ENCODE results near the gene KCNJ15.
"Not testable (repeated sequence)": the region's sequence is repeated elsewhere in the genome, so short reads cannot be mapped to it uniquely, and the experiment has no call there.

Gene KCNJ15

DNA sequence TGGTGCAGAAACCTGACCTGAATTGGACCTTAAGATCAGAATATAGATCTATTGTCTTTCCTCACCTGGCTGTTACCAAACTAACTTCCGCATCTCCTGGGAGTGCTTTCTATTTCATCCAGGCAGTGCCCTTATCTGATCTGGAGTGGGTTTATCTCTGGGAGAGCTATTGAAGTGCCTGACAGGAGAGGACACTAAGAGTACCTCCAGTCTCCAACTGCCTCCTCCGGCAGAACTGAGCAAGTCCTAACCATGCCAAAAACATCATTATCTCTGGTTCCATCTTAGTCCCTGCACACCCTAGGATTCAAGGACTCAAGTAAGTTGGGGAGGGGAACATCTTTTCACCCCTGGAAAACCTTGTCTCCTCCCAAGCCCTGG is 12.4 kb upstream of the KCNJ15 start:
- in situ Hi-C loops (cut with MboI; ENCODE audit: low sequenced_read_pairs), result no loop called here

DNA sequence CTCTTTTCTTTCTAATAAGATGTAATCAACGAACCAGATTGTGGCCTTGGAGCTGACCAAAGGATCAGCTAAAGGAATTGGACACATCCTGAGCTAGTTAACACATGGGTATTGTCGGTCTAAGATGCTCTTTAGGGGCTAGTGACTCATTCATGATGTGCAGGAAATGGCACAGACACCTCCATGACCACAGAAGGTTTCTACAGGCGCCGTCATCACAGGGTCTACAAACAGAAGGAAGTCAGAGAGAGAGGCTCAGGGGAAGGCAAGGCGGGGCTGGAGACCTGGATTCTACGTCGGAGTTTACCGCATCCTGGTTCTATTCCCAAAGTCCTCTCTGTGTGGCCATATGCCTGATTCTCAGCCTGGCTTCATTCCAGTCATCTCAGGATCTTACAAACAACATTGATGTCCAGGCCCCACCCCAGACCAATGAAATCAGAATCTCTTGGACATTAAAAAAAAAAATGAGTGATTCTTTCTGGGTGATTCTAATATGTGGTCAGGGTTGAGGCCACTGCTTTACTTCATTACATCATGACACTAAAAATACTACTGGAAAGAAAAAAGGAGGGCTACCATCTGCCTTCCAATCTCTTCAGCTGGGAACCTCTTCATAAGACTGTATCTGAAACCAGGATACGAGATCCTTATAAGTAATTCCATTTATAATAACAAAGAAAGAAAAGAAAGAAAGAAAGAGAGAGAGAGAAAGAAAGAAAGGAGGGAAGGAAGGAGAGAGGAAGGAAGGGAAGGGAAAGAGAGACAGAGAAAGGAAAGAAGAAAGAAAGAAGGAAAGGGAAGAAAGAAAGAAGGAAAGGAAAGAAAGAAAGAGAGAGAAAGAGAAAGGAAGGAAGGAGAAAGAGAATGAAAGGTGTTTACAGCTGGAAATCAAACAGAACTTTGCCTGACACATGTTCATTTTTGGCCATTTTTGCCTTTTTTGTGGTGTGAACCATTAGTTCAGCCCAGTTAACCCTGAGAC is 11.6 kb upstream of the KCNJ15 start:
- in situ Hi-C loops (cut with MboI; ENCODE audit: low sequenced_read_pairs), result no loop called here

- in situ Hi-C loops (cut with MboI; ENCODE audit: low sequenced_read_pairs), result no loop called here
These were observed 10.3 kb upstream of the KCNJ15 start for GRCh38 chr21:38246511-38246910.

DNA sequence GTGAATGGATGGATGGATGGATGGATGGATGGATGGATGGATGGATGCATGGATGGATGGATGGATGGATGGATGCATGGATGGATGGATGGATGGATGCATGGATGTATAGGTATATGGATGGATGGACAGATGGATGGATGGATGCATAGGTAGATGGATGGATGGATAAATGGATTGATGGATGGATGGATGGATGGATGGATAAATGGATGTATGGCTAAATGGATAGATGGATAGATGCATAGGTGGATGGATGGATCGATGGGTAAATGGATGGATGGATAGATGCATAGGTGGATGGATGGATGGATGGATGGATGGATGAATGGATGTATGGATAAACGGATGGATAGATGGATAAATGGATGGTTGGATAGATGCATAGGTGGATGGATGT is 9.7 kb upstream of the KCNJ15 start:
- in situ Hi-C loops (cut with MboI; ENCODE audit: low sequenced_read_pairs), result not testable (repeated sequence)

DNA sequence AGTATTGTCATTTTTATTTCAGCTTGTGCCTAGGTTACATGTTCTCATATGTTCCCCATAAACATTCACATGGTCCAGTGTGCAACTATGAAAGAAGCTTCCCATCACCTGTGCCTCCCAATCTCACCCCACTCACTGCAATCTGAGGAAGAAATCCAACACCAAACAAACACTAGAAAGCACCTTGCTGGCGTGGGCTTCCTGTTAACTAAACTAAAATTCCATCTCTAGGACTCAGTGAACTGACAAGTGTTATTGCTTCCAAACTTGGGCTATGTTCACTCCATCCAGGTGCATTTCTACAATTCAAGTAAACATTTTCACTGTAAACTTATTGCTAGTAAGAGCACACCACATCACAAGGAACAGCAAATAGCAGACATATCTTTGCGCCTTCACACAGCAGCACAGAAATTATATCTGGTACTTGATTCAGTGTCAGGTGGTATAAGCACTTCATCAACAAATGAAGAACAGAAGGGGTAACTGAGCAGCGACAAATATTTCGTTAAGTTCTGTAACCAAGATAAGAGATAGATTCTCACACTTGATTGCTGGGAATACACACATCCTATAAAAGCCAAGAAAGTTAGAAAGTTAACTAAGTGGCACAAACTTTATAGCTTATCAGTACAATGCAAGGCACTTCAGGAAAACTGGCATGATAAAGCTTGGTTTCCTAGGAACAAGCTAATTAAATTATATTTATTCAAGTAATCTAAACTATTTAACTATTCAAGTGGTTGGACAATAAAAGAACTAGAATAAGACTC is 8.9 kb upstream of the KCNJ15 start:
- in situ Hi-C loops (cut with MboI; ENCODE audit: low sequenced_read_pairs), result no loop called here

GRCh38 chr21:38249256-38249655 is 7.5 kb upstream of the KCNJ15 start:
- in situ Hi-C loops (cut with MboI; ENCODE audit: low sequenced_read_pairs), result no loop called here

DNA sequence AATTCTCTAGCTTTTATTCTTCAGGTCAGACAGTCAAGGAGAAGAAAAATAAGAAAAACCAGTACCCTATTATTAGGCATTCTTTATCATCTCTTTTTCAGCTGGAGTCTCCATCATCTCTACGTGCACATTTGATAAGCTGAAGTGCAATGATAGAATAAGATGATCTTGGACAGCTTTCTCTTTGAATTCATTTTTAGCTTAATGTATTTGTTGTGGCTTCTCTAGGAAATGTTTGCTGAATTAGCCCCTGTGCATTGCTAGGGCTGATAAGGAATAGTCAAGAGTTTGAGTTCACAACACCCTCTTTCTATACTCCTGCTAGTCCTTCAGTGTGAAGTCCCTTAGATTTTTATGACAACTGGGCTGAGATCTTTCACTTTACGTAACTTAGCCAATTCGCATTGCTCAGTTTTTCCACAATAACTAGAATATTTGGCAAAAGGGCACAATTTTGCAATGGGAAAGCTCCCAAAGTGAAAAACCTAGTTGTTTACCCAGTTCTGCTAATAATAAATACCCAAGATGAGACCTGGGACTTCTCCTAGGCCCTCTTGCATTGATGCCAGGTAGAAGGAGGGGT is 7.0 kb upstream of the KCNJ15 start:
- in situ Hi-C loops (cut with MboI; ENCODE audit: low sequenced_read_pairs), result no loop called here

DNA sequence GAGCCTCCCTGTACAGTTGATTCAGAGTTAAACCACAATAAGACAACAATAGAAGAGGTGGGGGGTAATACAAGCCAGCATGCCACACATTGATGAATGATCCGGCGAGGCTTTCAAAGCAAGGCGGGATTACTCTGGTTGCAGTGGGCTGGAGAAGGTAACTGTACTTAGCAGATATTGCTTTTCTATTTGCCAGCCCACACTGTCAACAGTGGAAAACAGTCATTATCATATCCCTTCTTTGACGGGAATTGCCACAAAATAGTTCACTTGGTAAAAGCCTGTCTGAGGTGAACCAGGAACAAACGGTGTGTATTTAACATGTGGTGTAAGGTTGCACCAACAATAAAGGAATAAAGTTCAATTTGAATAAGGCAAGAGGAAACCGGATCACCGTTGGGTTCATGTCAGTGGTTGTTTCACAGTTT is 5.8 kb upstream of the KCNJ15 start:
- in situ Hi-C loops (cut with MboI; ENCODE audit: low sequenced_read_pairs), result no loop called here

- in situ Hi-C loops (cut with MboI; ENCODE audit: low sequenced_read_pairs), result no loop called here
These were observed 1.8 kb upstream of the KCNJ15 start for GRCh38 chr21:38254970-38255369.

- in situ Hi-C loops (cut with MboI; ENCODE audit: low sequenced_read_pairs), result no loop called here
These were observed 1.1 kb upstream of the KCNJ15 start for GRCh38 chr21:38255571-38256117.

DNA sequence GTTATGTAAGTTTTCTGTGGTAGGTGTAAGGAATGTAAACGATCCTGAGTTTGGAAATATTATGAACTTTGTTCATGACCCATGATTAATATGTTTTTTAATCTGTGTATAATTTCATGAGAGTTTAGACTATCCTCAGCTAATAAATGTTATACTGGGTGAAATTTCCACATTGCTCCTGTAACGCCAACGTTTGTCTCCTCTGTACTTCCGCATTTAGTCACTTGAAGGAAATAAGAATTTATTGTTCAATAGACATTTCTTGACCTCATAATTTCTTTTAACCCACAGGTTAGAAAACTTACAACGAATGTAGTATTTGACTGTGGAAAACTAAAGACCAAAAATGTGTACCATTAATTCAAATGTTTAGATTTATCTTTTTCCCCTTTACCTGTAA is 876 bp downstream of the KCNJ15 start:
- in situ Hi-C loops (cut with MboI; ENCODE audit: low sequenced_read_pairs), result no loop called here

DNA sequence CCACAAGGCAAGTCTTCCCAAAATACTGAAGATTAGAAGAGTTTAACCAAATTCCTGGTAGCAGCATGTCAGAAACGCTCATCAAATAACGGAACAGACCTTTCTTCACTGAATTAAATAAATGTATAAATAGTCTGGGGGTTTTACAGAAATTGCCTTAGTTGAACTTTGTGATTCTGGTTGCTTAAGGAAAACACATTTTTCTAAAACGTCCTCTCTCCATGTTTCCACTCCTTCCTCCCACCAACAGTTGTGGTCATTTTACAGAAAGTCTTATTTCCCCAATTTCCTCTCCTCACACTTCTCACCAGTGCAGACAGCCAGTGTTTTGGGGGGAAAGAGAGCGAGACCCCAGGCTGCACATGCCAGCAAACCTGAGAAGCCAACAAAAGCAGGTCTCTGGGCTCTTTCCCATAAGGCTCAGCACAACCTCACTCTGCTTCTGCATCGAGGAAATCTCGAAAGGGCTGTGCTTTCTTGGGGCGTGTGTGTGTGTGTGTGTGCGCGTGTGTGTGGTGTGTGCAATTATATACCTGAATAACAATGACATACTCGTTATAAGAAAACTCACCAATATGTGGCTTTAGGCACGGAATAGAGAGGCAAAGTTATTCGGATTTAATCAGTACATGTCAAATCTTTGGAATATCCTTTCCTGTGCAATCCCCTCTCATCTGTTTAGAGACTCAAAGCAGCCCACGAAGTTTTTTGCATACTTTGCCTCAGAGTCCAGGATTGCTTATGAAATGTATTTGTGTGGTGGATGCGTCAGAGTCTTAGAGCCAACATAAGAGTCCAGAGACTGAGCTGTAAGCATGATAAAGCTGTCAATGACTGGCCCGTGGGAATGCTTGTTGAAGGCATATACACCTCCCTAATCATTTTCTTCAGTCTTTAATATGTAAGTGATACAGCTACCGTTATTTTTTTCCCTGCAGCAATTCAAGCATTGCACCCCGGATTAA is 2.0 kb downstream of the KCNJ15 start:
- in situ Hi-C loops (cut with MboI; ENCODE audit: low sequenced_read_pairs), result no loop called here

DNA sequence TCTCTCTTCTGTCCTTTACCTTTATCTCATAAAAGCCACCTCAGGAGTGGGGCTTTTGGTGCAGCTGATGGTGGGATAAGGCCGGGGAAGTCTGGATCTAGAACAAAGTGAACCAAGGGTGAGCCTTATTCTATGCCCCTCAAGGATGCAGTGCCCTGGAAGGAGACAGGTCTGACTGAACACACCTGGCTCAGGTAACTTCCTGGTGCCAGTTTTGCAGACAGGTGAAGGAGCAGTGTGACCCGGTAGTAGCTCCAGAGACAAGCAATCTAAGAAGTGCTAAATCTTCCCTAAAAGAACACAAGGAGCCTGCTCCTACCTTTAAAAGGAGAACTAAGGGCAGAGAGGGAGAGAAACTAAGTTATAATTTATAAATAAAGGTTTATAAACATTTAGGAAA is 2.9 kb downstream of the KCNJ15 start:
- in situ Hi-C loops (cut with MboI; ENCODE audit: low sequenced_read_pairs), result no loop called here

- in situ Hi-C loops (cut with MboI; ENCODE audit: low sequenced_read_pairs), result no loop called here
These were observed 3.6 kb downstream of the KCNJ15 start for GRCh38 chr21:38260426-38260825.

DNA sequence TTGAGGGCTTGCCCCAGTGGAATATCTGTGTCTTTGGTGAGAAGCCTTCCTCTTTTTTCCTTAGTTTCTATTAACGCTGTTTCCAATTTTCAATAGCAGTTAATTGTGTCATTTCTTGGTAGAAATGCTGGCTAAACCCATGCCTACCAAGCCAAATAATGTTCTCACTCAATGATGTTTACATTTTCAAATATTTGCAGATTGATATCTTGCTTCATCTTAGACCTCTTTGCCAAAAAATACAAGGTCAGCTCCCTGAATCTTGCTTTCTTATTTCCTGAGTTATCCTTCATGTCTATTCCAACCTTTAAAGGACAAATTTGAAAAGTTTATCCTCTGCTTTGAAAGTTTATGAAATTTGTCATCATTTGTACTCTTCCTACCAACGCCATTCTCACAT is 5.1 kb downstream of the KCNJ15 start:
- in situ Hi-C loops (cut with MboI; ENCODE audit: low sequenced_read_pairs), result no loop called here

DNA sequence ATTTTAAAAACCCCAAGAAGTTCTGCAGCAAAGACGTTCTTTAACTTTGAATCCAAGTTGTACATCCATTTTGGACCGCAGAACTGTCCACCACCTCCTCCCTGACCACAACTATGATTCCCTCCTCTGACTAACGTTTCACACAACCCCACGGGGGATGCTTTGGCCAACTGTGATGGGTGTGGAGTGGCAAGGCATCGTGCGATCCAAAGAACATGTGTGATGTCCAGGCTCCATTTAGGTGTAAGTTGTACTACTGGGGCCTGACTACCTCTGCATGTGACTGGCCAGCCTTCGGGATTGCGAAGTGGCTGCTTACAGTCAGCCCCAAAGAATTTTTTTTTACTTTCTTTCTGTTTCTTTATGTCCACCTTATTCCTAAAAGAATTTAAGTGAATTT is 6.7 kb downstream of the KCNJ15 start:
- in situ Hi-C loops (cut with MboI; ENCODE audit: low sequenced_read_pairs), result no loop called here

- in situ Hi-C loops (cut with MboI; ENCODE audit: low sequenced_read_pairs), result no loop called here
These were observed 7.8 kb downstream of the KCNJ15 start for GRCh38 chr21:38264571-38264970.

- in situ Hi-C loops (cut with MboI; ENCODE audit: low sequenced_read_pairs), result no loop called here
These were observed 8.4 kb downstream of the KCNJ15 start for GRCh38 chr21:38265166-38265565.

- in situ Hi-C loops (cut with MboI; ENCODE audit: low sequenced_read_pairs), result no loop called here
These were observed 9.9 kb downstream of the KCNJ15 start for GRCh38 chr21:38266732-38267131.

DNA sequence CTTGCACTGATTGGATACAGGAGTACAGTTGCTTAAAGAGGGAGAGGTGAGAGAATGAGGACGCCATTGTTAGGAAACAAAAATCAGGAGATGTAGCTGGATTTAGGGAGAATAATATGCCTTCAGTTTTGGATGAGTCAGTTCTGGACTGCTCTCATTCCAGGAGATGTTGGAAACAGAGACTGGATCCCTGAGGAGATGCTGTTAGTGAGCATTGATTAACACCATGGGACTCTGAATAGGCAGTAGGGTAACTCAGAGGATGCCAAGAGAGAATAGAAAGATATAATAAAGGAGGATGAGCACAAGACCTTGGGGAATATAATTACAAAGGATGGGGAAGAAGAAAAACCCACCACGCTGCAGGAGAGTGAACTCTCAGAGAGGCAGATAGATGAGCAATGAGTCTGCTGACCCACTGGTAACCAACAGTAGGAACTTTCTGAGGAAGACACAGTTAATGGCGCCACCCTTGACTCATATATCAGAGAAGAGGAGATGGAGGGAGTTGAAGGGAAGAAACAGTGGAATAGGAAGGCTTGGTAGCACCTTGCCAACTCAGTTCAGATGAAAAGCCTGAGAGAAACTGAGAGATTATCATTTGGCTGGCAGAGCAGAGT is 10.5 kb downstream of the KCNJ15 start:
- in situ Hi-C loops (cut with MboI; ENCODE audit: low sequenced_read_pairs), result no loop called here

Measured in HL-60/S4 treated with retinoic acid at 250 ng/mL for 4 days and 3 days (cell line).